HepG2 (cell line): ENCODE measurements around the gene METTL27. TPM values are rescaled to one million over a fixed set of nuclear protein-coding genes. Genes with fewer than 3 reads are reported as not detected.

Source experiments
- ATAC-seq: fragments of 200-7000 bp; cut with Tn5 transposase; 3 replicates; pipeline ENCODE4 v1.9.1; 2020; ENCODE audit warnings: mild to moderate bottlenecking, moderate library complexity
- BruUV-seq: library from RNA; stranded (reverse); fragments of 400-500 nt; replicated peaks from 2 replicates; lab custom pipeline; 2021; lab: Mats Ljungman, UMichigan
- CTCF ChIA-PET: fragments of 300-600 bp; formaldehyde crosslinking; extraction: SDS; loops from one replicate; lab custom pipeline; 2021; ENCODE audit warnings: low total read pairs, inconsistent platforms, low intra/inter-chr PET ratio; lab: Yijun Ruan, JAX
- POLR2A ChIA-PET: fragments of 350-600 bp; sonication (Branson Sonifier 250); formaldehyde crosslinking; loops from one replicate; lab custom pipeline; 2020; ENCODE audit warnings: antibody characterized with exemption, inconsistent platforms; lab: Yijun Ruan, JAX
- DNase-seq: peaks from one replicate; pipeline ENCODE4 v3.0.0-alpha.2; 2015; ENCODE audit warnings: low spot score
- FAIRE-seq: peaks from 3 replicates; lab custom pipeline; 2011; peaks lifted over from hg19 to GRCh38; lab: Jason Lieb, UNC
- H2AFZ ChIP-seq: one replicate; pipeline ENCODE4 v1.6.1; 2011; ENCODE audit warnings: low read length, inconsistent platforms
- H3K27ac ChIP-seq: fragments of 300-600 bp; 3 replicates; pipeline ENCODE4 v1.8.0; 2011; ENCODE audit warnings: mixed run types, mild to moderate bottlenecking, mixed read lengths, low read length, inconsistent platforms; ENCODE audit not compliant: insufficient read depth; ENCODE audit errors: extremely low read length
- H3K27me3 ChIP-seq, 2 experiments: fragments of 200-600 bp in 1 of 2; 2 replicates in 1 of 2; 3 replicates in 1 of 2; pipeline versions ENCODE4 v1.6.0 to v1.8.0; 2011; ENCODE audit warnings: low read length in 2 of 2, mild to moderate bottlenecking in 2 of 2, moderate library complexity in 2 of 2, inconsistent platforms in 1 of 2; ENCODE audit not compliant: insufficient read depth in 2 of 2, control insufficient read depth in 1 of 2
- H3K36me3 ChIP-seq, 2 experiments: fragments of 200-600 bp in 1 of 2; replicated peaks in 1 of 2; 2 replicates in 1 of 2; 3 replicates in 1 of 2; pipeline versions ENCODE4 v1.5.1 to v1.8.0; 2011; ENCODE audit warnings: low read length in 2 of 2, inconsistent platforms in 1 of 2; ENCODE audit not compliant: insufficient read depth in 2 of 2, control insufficient read depth in 1 of 2
- H3K4me1 ChIP-seq: 2 replicates; pipeline ENCODE4 v1.5.1; 2012; ENCODE audit warnings: low read length, inconsistent platforms; ENCODE audit not compliant: insufficient read depth
- H3K4me2 ChIP-seq: 2 replicates; pipeline ENCODE4 v1.6.0; 2011; ENCODE audit warnings: low read depth, low read length, inconsistent platforms
- H3K4me3 ChIP-seq, 3 experiments: fragments of 200-600 bp in 1 of 3; sonication (generic), shearing (Covaris generic) in 1 of 3; replicated peaks in 1 of 3; 2 replicates each; pipeline ENCODE4 v1.5.1; 2011 to 2016; ENCODE audit warnings: low read length in 3 of 3, inconsistent platforms in 2 of 3, low read depth in 2 of 3, mild to moderate bottlenecking in 2 of 3, control low read depth in 1 of 3, mixed read lengths in 1 of 3; ENCODE audit not compliant: insufficient read depth in 1 of 3
- H3K79me2 ChIP-seq: one replicate; pipeline ENCODE4 v1.6.1; 2011; ENCODE audit warnings: low read length, inconsistent platforms; ENCODE audit not compliant: insufficient read depth
- H3K9ac ChIP-seq: 2 replicates; pipeline ENCODE4 v1.6.0; 2011; ENCODE audit warnings: mild to moderate bottlenecking, low read depth, low read length, inconsistent platforms; ENCODE audit not compliant: insufficient read depth
- H3K9me3 ChIP-seq: 2 replicates; pipeline ENCODE4 v1.5.1; 2012; ENCODE audit warnings: mild to moderate bottlenecking, low read length
- H4K20me1 ChIP-seq: 2 replicates; pipeline ENCODE4 v1.6.0; 2011; ENCODE audit warnings: inconsistent platforms, mild to moderate bottlenecking, low read length, moderate library complexity; ENCODE audit not compliant: insufficient read depth
- ATF1 ChIP-seq: IDR thresholded peaks from 2 replicates; pipeline ENCODE4 v1.6.1; 2016; ENCODE audit warnings: mild to moderate bottlenecking, control low read depth
- FOXP4 ChIP-seq: sonication (generic); formaldehyde crosslinking; IDR thresholded peaks from 2 replicates; pipeline ENCODE4 v1.4.0; 2020; ENCODE audit warnings: missing genetic modification reagents
- IKZF1 ChIP-seq: fragments of 450-650 bp; IDR thresholded peaks from 2 replicates; pipeline ENCODE4 v1.7.1; 2016
- JDP2 ChIP-seq: sonication (generic); formaldehyde crosslinking; IDR thresholded peaks from 2 replicates; pipeline ENCODE4 v1.8.1; 2022; ENCODE audit warnings: missing genetic modification reagents, borderline replicate concordance
- MAF1 ChIP-seq: sonication (generic); formaldehyde crosslinking; IDR thresholded peaks from 2 replicates; pipeline ENCODE4 v1.5.0; 2020; ENCODE audit warnings: missing genetic modification reagents, borderline replicate concordance
- MIXL1 ChIP-seq: IDR thresholded peaks from 2 replicates; pipeline ENCODE4 v1.6.1; 2016
- MTA1 ChIP-seq: sonication (generic); formaldehyde crosslinking; IDR thresholded peaks from 2 replicates; pipeline ENCODE4 v1.4.0; 2020; ENCODE audit warnings: missing genetic modification reagents, mild to moderate bottlenecking, borderline replicate concordance
- PAWR ChIP-seq: sonication (generic); formaldehyde crosslinking; IDR thresholded peaks from 2 replicates; pipeline ENCODE4 v1.4.0; 2020; ENCODE audit warnings: missing genetic modification reagents, mild to moderate bottlenecking, borderline replicate concordance
- SOX13 ChIP-seq, 3 experiments: fragments of 450-650 bp in 1 of 3; sonication (generic) in 1 of 3; formaldehyde crosslinking in 1 of 3; IDR thresholded peaks in 2 of 3; conservative IDR thresholded peaks in 1 of 3; 2 replicates each; pipeline versions ENCODE4 v1.5.0 to v1.6.1; 2016 to 2020; ENCODE audit warnings: antibody characterized with exemption in 1 of 3, mild to moderate bottlenecking in 1 of 3, missing compliant biosample characterization in 1 of 3, missing genetic modification reagents in 1 of 3, moderate library complexity in 1 of 3
- THAP11 ChIP-seq: IDR thresholded peaks from 2 replicates; pipeline ENCODE4 v1.6.1; 2016; ENCODE audit warnings: missing biosample characterization, missing genetic modification reagents
- TRIM24 ChIP-seq: sonication (generic); formaldehyde crosslinking; IDR thresholded peaks from 2 replicates; pipeline ENCODE4 v1.8.0; 2022; ENCODE audit warnings: mild to moderate bottlenecking, missing genetic modification reagents
- ZBTB42 ChIP-seq: sonication (generic); formaldehyde crosslinking; IDR thresholded peaks from 2 replicates; pipeline ENCODE4 v1.5.0; 2020; ENCODE audit warnings: mild to moderate bottlenecking, missing genetic modification reagents
- ZC3H13 ChIP-seq: sonication (generic); formaldehyde crosslinking; IDR thresholded peaks from 2 replicates; pipeline ENCODE4 v1.8.1; 2023; ENCODE audit warnings: mild to moderate bottlenecking, missing genetic modification reagents, moderate library complexity
- ZNF484 ChIP-seq: sonication (generic); formaldehyde crosslinking; IDR thresholded peaks from 2 replicates; pipeline ENCODE4 v1.5.1; 2020; ENCODE audit warnings: mild to moderate bottlenecking, low read depth, missing genetic modification reagents, borderline replicate concordance
- ZNF558 ChIP-seq: sonication (generic); formaldehyde crosslinking; IDR thresholded peaks from 2 replicates; pipeline ENCODE4 v1.9.0; 2022; ENCODE audit warnings: mild to moderate bottlenecking, missing genetic modification reagents, borderline replicate concordance
- ZSCAN5A ChIP-seq: sonication (generic); formaldehyde crosslinking; IDR thresholded peaks from 2 replicates; pipeline ENCODE4 v1.8.0; 2022; ENCODE audit warnings: mild to moderate bottlenecking, missing genetic modification reagents, borderline replicate concordance
- WGBS: methylation state at CpG from one replicate; pipeline ENCODE4 v1.1.6; 2017; ENCODE audit warnings: low lambda C conversion rate; 5-methylcytosine and 5-hydroxymethylcytosine counted together
- in situ Hi-C: cut with HindIII; loops from 2 replicates; pipeline ENCODE4 v1.10.0; 2017; ENCODE audit warnings: low pct_unique_long_range_greater_than_20kb; ENCODE audit not compliant: extremely low pct_ligation_motif_present
- intact Hi-C: fragments of 100-400 bp; cut with micrococcal nuclease; formaldehyde crosslinking; loops from one replicate; pipeline ENCODE4 v1.10.0; 2022; ENCODE audit not compliant: unreplicated experiment
- polyA plus RNA-seq, 8 experiments: library from polyadenylated mRNA; depleted of rRNA in 3 of 8; stranded (reverse) in 7 of 8; unstranded in 1 of 8; fragments of >200 nt; fragmentation: Illumina TruSeq in 4 of 8; extraction: Trizol in 4 of 8; gene quantifications; 2 replicates each; pipeline versions ENCODE4 v1.2.1 to v1.2.3, GENCODE V29; 2011 to 2016; ENCODE audit warnings: low read depth in 4 of 8, missing spikeins in 1 of 8, mixed read lengths in 1 of 8; ENCODE audit not compliant: insufficient read depth in 1 of 8
- total RNA-seq, 5 experiments: library from RNA; depleted of rRNA; stranded (reverse); fragments of >200 nt; fragmentation: Illumina TruSeq; extraction: Trizol; gene quantifications; 2 replicates each; pipeline ENCODE4 v1.2.3, GENCODE V29; 2016; ENCODE audit warnings: low read depth in 1 of 5
- TF ChIP-seq, protein P1 (sequence below): sonication (generic); formaldehyde crosslinking; IDR thresholded peaks from 2 replicates; pipeline ENCODE4 v1.4.0; 2020; ENCODE audit warnings: missing genetic modification reagents; ENCODE audit errors: not compliant biosample characterization

METTL27 gene
- total and polyA plus RNA-seq, 2 of the 13 experiments (the other 11 are each of a cell fraction or from before 2014, with no cell fraction given) = 2.0 to 3.0 TPM

GRCh38 chr7:73871163-73872011 is 29.1 kb upstream of the METTL27 start (continued):
- peak; percentile 89; the same call in 1 of the 2 replicates for TF ChIP-seq ZBTB42 (CRISPR knock-in tag)
- peak; percentile 67; the same call in 1 of the 2 replicates for TF ChIP-seq MTA1 (CRISPR knock-in tag)
- TF ChIP-seq ZC3H13 (CRISPR knock-in tag) = no peak

DNA sequence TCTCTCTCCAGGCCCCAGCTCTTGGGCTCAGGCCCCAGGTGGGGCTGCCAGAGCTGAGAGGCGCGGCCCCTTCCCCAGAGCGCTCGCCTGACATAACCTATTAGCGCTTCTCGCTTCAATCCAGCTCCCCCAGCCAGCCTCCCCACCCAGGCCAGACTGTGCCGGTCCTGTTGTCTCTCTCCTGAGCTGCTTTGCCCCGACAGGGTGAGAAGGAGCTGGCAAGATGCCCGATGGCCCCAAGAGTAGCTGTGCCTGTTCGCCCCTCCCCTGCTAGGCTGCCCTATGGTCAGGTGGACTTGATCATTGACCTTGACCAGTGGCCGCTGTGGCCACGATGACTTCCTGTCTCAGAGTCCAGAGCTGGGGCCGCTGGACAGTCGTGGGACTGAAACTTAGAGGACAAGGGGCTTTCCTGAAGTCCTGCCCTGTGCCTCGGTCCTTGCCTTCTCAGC is 27.8 kb upstream of the METTL27 start:
- peak overlapping the region in 2 of 3 experiments; percentile 10 to 36; a peak in 4 of 6 replicates for H3K4me3 ChIP-seq
- H2AFZ ChIP-seq = no peak overlapping the region
- no peaks in the 10 kb centered on the region for H4K20me1 ChIP-seq
- peaks cover 3% of the 10 kb centered on the region in 2 experiments; a peak in 2 of 5 replicates for H3K27me3 ChIP-seq
- peaks cover 49% of the 10 kb centered on the region for H3K4me1 ChIP-seq
- ChIA-PET CTCF (no interaction called here), POLR2A (interaction anchor here (0.8 to 2.5 kb wide), 8 partner anchors 10 to 303 kb away, joined by 3 to 25 read pairs (median 4); partner anchors contain the start of gene METTL27)
- intact Hi-C loops (no loop called here), in situ Hi-C loops (loop anchor here (5.0 kb wide), 1 partner anchor 152 kb away; no protein-coding TSS in a partner anchor)
- ATAC-seq = peak; percentile 55
- DNase-seq = peak; percentile 59
- no peak overlapping the region for H3K27ac ChIP-seq
- WGBS = 27% methylated on average over 9 of the region's 15 CpGs
- BruUV-seq = no TSS peak
- peak overlapping the region; percentile 68 for H3K4me2 ChIP-seq
- no peaks in the 10 kb centered on the region for H3K36me3 ChIP-seq
- peak; percentile 49 for FAIRE-seq
- no peaks in the 10 kb centered on the region for H3K9me3 ChIP-seq
- H3K9ac ChIP-seq = no peak overlapping the region
- H3K79me2 ChIP-seq = no peaks in the 10 kb centered on the region
- TF ChIP-seq SOX13 (IDR thresholded peaks at IDR 0.05) (no peak), SOX13 (CRISPR knock-in tag; conservative IDR thresholded peaks at IDR 0.05 in 1 of 2, IDR thresholded peaks at IDR 0.05 in 1 of 2) (peak in 1 of 2 experiments; percentile 62; a peak in 2 of 4 replicates), ATF1 (no peak), TRIM24 (CRISPR knock-in tag) (0 out of 2 replicates have a peak, but pooled peaks have one; percentile 14), ZNF484 (no peak), ZSCAN5A (CRISPR knock-in tag) (0 out of 2 replicates have a peak, but pooled peaks have one; percentile 27), MIXL1 (CRISPR knock-in tag) (no peak; the same call in 1 of the 2 replicates), FOXP4 (CRISPR knock-in tag) (peak; percentile 60; the same call in 1 of the 2 replicates), MAF1 (no peak), THAP11 (CRISPR knock-in tag) (peak; percentile 56; the same call in 1 of the 2 replicates), IKZF1 (no peak), PAWR (CRISPR knock-in tag) (no peak), ZNF558 (CRISPR knock-in tag) (no peak), JDP2 (CRISPR knock-in tag) (no peak)
- TF ChIP-seq, protein P1, sequence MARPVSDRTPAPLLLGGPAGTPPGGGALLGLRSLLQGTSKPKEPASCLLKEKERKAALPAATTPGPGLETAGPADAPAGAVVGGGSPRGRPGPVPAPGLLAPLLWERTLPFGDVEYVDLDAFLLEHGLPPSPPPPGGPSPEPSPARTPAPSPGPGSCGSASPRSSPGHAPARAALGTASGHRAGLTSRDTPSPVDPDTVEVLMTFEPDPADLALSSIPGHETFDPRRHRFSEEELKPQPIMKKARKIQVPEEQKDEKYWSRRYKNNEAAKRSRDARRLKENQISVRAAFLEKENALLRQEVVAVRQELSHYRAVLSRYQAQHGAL (CRISPR knock-in tag) = no peak
